Ureter (tissue), 1 donor: ENCODE measurements around the gene AMY1A. TPM values are rescaled to one million over a fixed set of nuclear protein-coding genes. Genes with fewer than 3 reads are reported as not detected.
"Not testable (repeated sequence)": the region's sequence is repeated elsewhere in the genome, so short reads cannot be mapped to it uniquely, and the experiment has no call there.

Experiments
- DNase-seq: peaks from one replicate; pipeline ENCODE4 v3.0.0-alpha.2; 2020; ENCODE audit warnings: low spot score
- total RNA-seq: library from RNA; stranded (reverse); gene quantifications from one replicate; pipeline ENCODE4 v1.2.4, GENCODE V29; 2023
- donor health status: DM: yes; HTN: yes; CAD: no.

The AMY1A gene
- not detected for total RNA-seq

GRCh38 chr1:103655460-103655859 lies at the start of gene AMY1A:
Gene AMY1A (plus strand): TSS chr1:103655760. CDS start chr1:103656331, 571 bp downstream.
- DNase-seq = not testable (repeated sequence)

- DNase-seq = no peak
Observed at GRCh38 chr1:103616362-103616761, 39.2 kb upstream of the AMY1A start.

- DNase-seq = not testable (repeated sequence)
Observed at GRCh38 chr1:103616994-103617477, 38.5 kb upstream of the AMY1A start, which contains the start of gene AMY2A. Gene AMY2A (plus strand): TSS chr1:103617427. CDS start chr1:103617441, 14 bp downstream.

GRCh38 chr1:103627436-103627835 lies 28.1 kb upstream of the AMY1A start:
- not testable (repeated sequence) for DNase-seq

- DNase-seq = not testable (repeated sequence)
Observed at GRCh38 chr1:103641194-103641593, 14.4 kb upstream of the AMY1A start.

GRCh38 chr1:103643908-103644307 lies 11.7 kb upstream of the AMY1A start:
- DNase-seq = not testable (repeated sequence)

GRCh38 chr1:103650305-103650704 lies 5.3 kb upstream of the AMY1A start:
- DNase-seq = not testable (repeated sequence)

- not testable (repeated sequence) for DNase-seq
Observed at GRCh38 chr1:103650889-103651288, 4.7 kb upstream of the AMY1A start.

GRCh38 chr1:103654133-103654532 lies 1.4 kb upstream of the AMY1A start:
- not testable (repeated sequence) for DNase-seq

- not testable (repeated sequence) for DNase-seq
Observed at GRCh38 chr1:103676335-103676734, 20.8 kb downstream of the AMY1A start.

- DNase-seq = not testable (repeated sequence)
Observed at GRCh38 chr1:103696110-103696509, 40.5 kb downstream of the AMY1A start, which contains the start of gene AMY1B. Gene AMY1B (minus strand): TSS chr1:103696210. CDS start chr1:103695639, 571 bp downstream.

GRCh38 chr1:103697430-103697829 lies 41.9 kb downstream of the AMY1A start:
- not testable (repeated sequence) for DNase-seq

GRCh38 chr1:103700669-103701068 lies 45.1 kb downstream of the AMY1A start:
- not testable (repeated sequence) for DNase-seq

GRCh38 chr1:103701256-103701655 lies 45.7 kb downstream of the AMY1A start:
- not testable (repeated sequence) for DNase-seq

- DNase-seq = not testable (repeated sequence)
Observed at GRCh38 chr1:103707670-103708069, 52.1 kb downstream of the AMY1A start.

GRCh38 chr1:103710381-103710780 lies 54.8 kb downstream of the AMY1A start:
- not testable (repeated sequence) for DNase-seq

Other genes starting within 250 kb of the AMY1A start
- 54.0 TPM for gene RNPC3, start 130.1 kb upstream of the AMY1A start, total RNA-seq
- 38.0 TPM for gene AMY2B, start 84.2 kb upstream of the AMY1A start, total RNA-seq
- gene AMY2A, start 38.3 kb upstream of the AMY1A start, total RNA-seq = not detected
- gene AMY1B, start 40.5 kb downstream of the AMY1A start, total RNA-seq = not detected
- gene AMY1C, start 94.1 kb downstream of the AMY1A start, total RNA-seq = not detected